HEK293 (cell line): ENCODE results near the gene FRMD4B.

Experiments used
- BCL11B ChIP-seq: fragments of 450-650 bp; formaldehyde crosslinking; IDR thresholded peaks from 2 replicates; pipeline ENCODE4 v1.5.1; 2016; ENCODE audit warnings: low read depth, missing biosample characterization, missing genetic modification characterization
- GLI2 ChIP-seq: fragments of 450-650 bp; formaldehyde crosslinking; IDR thresholded peaks from 2 replicates; pipeline ENCODE4; 2017; ENCODE audit warnings: missing biosample characterization, missing genetic modification characterization, low read depth, borderline replicate concordance
- GLI4 ChIP-seq: fragments of 450-650 bp; formaldehyde crosslinking; IDR thresholded peaks from 2 replicates; pipeline ENCODE4 v1.5.1; 2016; ENCODE audit warnings: missing biosample characterization, missing genetic modification characterization
- KLF16 ChIP-seq: fragments of 450-650 bp; formaldehyde crosslinking; IDR thresholded peaks from 2 replicates; pipeline ENCODE4 v1.5.1; 2017; ENCODE audit warnings: missing biosample characterization, missing genetic modification characterization
- KLF7 ChIP-seq: fragments of 450-650 bp; formaldehyde crosslinking; IDR thresholded peaks from 2 replicates; pipeline ENCODE4 v1.5.1; 2016; ENCODE audit warnings: missing biosample characterization, missing genetic modification characterization, borderline replicate concordance
- MEIS1 ChIP-seq: sonication (generic); formaldehyde crosslinking; IDR thresholded peaks from 2 replicates; pipeline ENCODE4 v1.8.1; 2022; ENCODE audit warnings: missing genetic modification reagents, mild to moderate bottlenecking, borderline replicate concordance
- YY2 ChIP-seq: fragments of 450-650 bp; formaldehyde crosslinking; IDR thresholded peaks from 2 replicates; pipeline ENCODE4 v1.5.1; 2016; ENCODE audit warnings: missing biosample characterization, missing genetic modification characterization
- ZBTB1 ChIP-seq: fragments of 450-650 bp; formaldehyde crosslinking; IDR thresholded peaks from 2 replicates; pipeline ENCODE4 v1.5.1; 2016; ENCODE audit warnings: missing biosample characterization, missing genetic modification characterization
- ZBTB48 ChIP-seq: fragments of 450-650 bp; formaldehyde crosslinking; IDR thresholded peaks from 2 replicates; pipeline ENCODE4 v1.5.1; 2016; ENCODE audit warnings: missing biosample characterization, missing genetic modification characterization
- ZNF132 ChIP-seq: fragments of 450-650 bp; formaldehyde crosslinking; IDR thresholded peaks from 2 replicates; pipeline ENCODE4 v1.5.1; 2017; ENCODE audit warnings: missing biosample characterization, missing genetic modification characterization, borderline replicate concordance
- ZNF140 ChIP-seq: fragments of 450-650 bp; formaldehyde crosslinking; IDR thresholded peaks from 2 replicates; pipeline ENCODE4 v1.5.1; 2016; ENCODE audit warnings: missing biosample characterization, missing genetic modification characterization
- ZNF221 ChIP-seq: fragments of 450-650 bp; formaldehyde crosslinking; IDR thresholded peaks from 2 replicates; pipeline ENCODE4 v1.5.1; 2017; ENCODE audit warnings: missing biosample characterization, missing genetic modification characterization, borderline replicate concordance
- ZNF274 ChIP-seq, 2 experiments: fragments of 200-500 bp in 1 of 2; fragments of 450-650 bp in 1 of 2; sonication (Bioruptor generic) in 1 of 2; formaldehyde crosslinking in 1 of 2; IDR thresholded peaks; 2 replicates each; pipeline versions ENCODE4 v1.5.1 to v1.6.1; 2014 to 2016; ENCODE audit warnings: borderline replicate concordance in 1 of 2, inconsistent platforms in 1 of 2, low read length in 1 of 2, missing biosample characterization in 1 of 2, missing genetic modification characterization in 1 of 2
- ZNF366 ChIP-seq: fragments of 450-650 bp; formaldehyde crosslinking; conservative IDR thresholded peaks from 2 replicates; pipeline ENCODE4 v1.5.1; 2016; ENCODE audit warnings: missing biosample characterization, missing genetic modification characterization
- ZNF37A ChIP-seq: fragments of 450-650 bp; IDR thresholded peaks from 2 replicates; pipeline ENCODE4 v1.5.1; 2018; ENCODE audit warnings: missing biosample characterization, missing genetic modification characterization
- ZNF558 ChIP-seq: fragments of 450-650 bp; formaldehyde crosslinking; IDR thresholded peaks from 2 replicates; pipeline ENCODE4 v1.5.1; 2016; ENCODE audit warnings: missing biosample characterization, missing genetic modification characterization
- ZNF623 ChIP-seq: fragments of 450-650 bp; formaldehyde crosslinking; IDR thresholded peaks from 2 replicates; pipeline ENCODE4 v1.5.1; 2016; ENCODE audit warnings: missing biosample characterization, missing genetic modification characterization
- ZNF76 ChIP-seq: fragments of 450-650 bp; formaldehyde crosslinking; IDR thresholded peaks from 2 replicates; pipeline ENCODE4; 2016; ENCODE audit warnings: low read depth, missing biosample characterization, missing genetic modification characterization, borderline replicate concordance
- TF ChIP-seq, protein P1 (sequence below): fragments of 450-650 bp; formaldehyde crosslinking; IDR thresholded peaks from 2 replicates; pipeline ENCODE4 v1.5.1; 2016; ENCODE audit warnings: missing biosample characterization, missing genetic modification characterization, borderline replicate concordance
- TF ChIP-seq, protein P2 (sequence below): fragments of 450-650 bp; formaldehyde crosslinking; IDR thresholded peaks from 2 replicates; pipeline ENCODE4 v1.5.1; 2016; ENCODE audit warnings: missing biosample characterization, missing genetic modification characterization
- TF ChIP-seq, protein P3 (sequence below): fragments of 450-650 bp; formaldehyde crosslinking; IDR thresholded peaks from 2 replicates; pipeline ENCODE4 v1.5.1; 2016; ENCODE audit warnings: missing biosample characterization, missing genetic modification characterization, low read depth
- TF ChIP-seq, protein P4 (sequence below): fragments of 450-650 bp; formaldehyde crosslinking; IDR thresholded peaks from 2 replicates; pipeline ENCODE4 v1.5.1; 2016; ENCODE audit warnings: missing biosample characterization, missing genetic modification characterization
- TF ChIP-seq, protein P5 (sequence below): fragments of 450-650 bp; formaldehyde crosslinking; IDR thresholded peaks from 2 replicates; pipeline ENCODE4 v1.5.1; 2016; ENCODE audit warnings: missing biosample characterization, missing genetic modification characterization
- TF ChIP-seq, protein P6 (sequence below): fragments of 450-650 bp; formaldehyde crosslinking; IDR thresholded peaks from 2 replicates; pipeline ENCODE4 v1.5.1; 2016; ENCODE audit warnings: missing biosample characterization, missing genetic modification characterization

Gene FRMD4B

DNA sequence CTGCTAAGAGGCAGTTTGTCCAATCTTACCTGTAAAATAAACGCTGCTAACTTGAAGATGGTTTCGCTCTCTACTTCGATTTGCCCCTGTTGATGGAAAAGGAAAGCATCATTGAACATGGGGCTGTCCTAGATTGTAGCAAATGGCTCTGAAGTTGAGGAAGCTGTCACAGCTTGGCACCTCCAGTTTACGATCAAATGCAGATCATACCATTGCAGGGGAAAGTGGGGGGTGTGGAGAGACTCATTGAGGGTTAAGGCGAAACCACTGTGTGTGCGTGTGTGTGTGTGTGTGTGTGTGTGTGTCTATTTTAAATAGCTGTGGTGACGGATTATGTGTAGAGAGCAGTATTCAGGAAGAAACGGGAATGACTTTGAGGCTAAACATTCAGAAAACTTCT lies 135.9 kb downstream of the FRMD4B start (continued):
- TF ChIP-seq, protein P1, sequence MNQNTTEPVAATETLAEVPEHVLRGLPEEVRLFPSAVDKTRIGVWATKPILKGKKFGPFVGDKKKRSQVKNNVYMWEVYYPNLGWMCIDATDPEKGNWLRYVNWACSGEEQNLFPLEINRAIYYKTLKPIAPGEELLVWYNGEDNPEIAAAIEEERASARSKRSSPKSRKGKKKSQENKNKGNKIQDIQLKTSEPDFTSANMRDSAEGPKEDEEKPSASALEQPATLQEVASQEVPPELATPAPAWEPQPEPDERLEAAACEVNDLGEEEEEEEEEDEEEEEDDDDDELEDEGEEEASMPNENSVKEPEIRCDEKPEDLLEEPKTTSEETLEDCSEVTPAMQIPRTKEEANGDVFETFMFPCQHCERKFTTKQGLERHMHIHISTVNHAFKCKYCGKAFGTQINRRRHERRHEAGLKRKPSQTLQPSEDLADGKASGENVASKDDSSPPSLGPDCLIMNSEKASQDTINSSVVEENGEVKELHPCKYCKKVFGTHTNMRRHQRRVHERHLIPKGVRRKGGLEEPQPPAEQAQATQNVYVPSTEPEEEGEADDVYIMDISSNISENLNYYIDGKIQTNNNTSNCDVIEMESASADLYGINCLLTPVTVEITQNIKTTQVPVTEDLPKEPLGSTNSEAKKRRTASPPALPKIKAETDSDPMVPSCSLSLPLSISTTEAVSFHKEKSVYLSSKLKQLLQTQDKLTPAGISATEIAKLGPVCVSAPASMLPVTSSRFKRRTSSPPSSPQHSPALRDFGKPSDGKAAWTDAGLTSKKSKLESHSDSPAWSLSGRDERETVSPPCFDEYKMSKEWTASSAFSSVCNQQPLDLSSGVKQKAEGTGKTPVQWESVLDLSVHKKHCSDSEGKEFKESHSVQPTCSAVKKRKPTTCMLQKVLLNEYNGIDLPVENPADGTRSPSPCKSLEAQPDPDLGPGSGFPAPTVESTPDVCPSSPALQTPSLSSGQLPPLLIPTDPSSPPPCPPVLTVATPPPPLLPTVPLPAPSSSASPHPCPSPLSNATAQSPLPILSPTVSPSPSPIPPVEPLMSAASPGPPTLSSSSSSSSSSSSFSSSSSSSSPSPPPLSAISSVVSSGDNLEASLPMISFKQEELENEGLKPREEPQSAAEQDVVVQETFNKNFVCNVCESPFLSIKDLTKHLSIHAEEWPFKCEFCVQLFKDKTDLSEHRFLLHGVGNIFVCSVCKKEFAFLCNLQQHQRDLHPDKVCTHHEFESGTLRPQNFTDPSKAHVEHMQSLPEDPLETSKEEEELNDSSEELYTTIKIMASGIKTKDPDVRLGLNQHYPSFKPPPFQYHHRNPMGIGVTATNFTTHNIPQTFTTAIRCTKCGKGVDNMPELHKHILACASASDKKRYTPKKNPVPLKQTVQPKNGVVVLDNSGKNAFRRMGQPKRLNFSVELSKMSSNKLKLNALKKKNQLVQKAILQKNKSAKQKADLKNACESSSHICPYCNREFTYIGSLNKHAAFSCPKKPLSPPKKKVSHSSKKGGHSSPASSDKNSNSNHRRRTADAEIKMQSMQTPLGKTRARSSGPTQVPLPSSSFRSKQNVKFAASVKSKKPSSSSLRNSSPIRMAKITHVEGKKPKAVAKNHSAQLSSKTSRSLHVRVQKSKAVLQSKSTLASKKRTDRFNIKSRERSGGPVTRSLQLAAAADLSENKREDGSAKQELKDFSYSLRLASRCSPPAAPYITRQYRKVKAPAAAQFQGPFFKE (tag by site-specific recombination), result no peak
- TF ChIP-seq ZNF274 (IDR thresholded peaks at IDR 0.05; ENCODE audit: low read length), result no peak
- TF ChIP-seq ZNF274 (tag by site-specific recombination; IDR thresholded peaks at IDR 0.05; ENCODE audit: borderline replicate concordance), result no peak
- TF ChIP-seq ZNF623 (tag by site-specific recombination), result no peak
- 0 out of 2 replicates have a peak, but pooled peaks have one; percentile 62 for TF ChIP-seq KLF16 (tag by site-specific recombination)
- TF ChIP-seq, protein P2, sequence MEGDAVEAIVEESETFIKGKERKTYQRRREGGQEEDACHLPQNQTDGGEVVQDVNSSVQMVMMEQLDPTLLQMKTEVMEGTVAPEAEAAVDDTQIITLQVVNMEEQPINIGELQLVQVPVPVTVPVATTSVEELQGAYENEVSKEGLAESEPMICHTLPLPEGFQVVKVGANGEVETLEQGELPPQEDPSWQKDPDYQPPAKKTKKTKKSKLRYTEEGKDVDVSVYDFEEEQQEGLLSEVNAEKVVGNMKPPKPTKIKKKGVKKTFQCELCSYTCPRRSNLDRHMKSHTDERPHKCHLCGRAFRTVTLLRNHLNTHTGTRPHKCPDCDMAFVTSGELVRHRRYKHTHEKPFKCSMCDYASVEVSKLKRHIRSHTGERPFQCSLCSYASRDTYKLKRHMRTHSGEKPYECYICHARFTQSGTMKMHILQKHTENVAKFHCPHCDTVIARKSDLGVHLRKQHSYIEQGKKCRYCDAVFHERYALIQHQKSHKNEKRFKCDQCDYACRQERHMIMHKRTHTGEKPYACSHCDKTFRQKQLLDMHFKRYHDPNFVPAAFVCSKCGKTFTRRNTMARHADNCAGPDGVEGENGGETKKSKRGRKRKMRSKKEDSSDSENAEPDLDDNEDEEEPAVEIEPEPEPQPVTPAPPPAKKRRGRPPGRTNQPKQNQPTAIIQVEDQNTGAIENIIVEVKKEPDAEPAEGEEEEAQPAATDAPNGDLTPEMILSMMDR (tag by site-specific recombination), result no peak
- TF ChIP-seq, protein P3, sequence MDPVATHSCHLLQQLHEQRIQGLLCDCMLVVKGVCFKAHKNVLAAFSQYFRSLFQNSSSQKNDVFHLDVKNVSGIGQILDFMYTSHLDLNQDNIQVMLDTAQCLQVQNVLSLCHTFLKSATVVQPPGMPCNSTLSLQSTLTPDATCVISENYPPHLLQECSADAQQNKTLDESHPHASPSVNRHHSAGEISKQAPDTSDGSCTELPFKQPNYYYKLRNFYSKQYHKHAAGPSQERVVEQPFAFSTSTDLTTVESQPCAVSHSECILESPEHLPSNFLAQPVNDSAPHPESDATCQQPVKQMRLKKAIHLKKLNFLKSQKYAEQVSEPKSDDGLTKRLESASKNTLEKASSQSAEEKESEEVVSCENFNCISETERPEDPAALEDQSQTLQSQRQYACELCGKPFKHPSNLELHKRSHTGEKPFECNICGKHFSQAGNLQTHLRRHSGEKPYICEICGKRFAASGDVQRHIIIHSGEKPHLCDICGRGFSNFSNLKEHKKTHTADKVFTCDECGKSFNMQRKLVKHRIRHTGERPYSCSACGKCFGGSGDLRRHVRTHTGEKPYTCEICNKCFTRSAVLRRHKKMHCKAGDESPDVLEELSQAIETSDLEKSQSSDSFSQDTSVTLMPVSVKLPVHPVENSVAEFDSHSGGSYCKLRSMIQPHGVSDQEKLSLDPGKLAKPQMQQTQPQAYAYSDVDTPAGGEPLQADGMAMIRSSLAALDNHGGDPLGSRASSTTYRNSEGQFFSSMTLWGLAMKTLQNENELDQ, result no peak
- TF ChIP-seq ZNF37A (tag by site-specific recombination), result no peak
- peak; percentile 74 for TF ChIP-seq ZNF366
- no peak for TF ChIP-seq ZNF140
- peak; percentile 75; the same call in 1 of the 2 replicates for TF ChIP-seq KLF7 (tag by site-specific recombination)
- peak; percentile 48; the same call in 1 of the 2 replicates for TF ChIP-seq ZBTB1 (tag by site-specific recombination)
- TF ChIP-seq ZNF558 (tag by site-specific recombination), result no peak
- TF ChIP-seq, protein P4, sequence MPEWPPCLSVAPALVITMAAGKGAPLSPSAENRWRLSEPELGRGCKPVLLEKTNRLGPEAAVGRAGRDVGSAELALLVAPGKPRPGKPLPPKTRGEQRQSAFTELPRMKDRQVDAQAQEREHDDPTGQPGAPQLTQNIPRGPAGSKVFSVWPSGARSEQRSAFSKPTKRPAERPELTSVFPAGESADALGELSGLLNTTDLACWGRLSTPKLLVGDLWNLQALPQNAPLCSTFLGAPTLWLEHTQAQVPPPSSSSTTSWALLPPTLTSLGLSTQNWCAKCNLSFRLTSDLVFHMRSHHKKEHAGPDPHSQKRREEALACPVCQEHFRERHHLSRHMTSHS (tag by site-specific recombination), result no peak
- no peak for TF ChIP-seq ZNF132 (tag by site-specific recombination)
- no peak for TF ChIP-seq GLI2
- TF ChIP-seq, protein P5, sequence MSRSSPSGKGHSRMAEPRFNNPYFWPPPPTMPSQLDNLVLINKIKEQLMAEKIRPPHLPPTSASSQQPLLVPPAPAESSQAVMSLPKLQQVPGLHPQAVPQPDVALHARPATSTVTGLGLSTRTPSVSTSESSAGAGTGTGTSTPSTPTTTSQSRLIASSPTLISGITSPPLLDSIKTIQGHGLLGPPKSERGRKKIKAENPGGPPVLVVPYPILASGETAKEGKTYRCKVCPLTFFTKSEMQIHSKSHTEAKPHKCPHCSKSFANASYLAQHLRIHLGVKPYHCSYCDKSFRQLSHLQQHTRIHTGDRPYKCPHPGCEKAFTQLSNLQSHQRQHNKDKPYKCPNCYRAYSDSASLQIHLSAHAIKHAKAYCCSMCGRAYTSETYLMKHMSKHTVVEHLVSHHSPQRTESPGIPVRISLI, result no peak
- no peak for TF ChIP-seq YY2 (tag by site-specific recombination)
- TF ChIP-seq, protein P6, sequence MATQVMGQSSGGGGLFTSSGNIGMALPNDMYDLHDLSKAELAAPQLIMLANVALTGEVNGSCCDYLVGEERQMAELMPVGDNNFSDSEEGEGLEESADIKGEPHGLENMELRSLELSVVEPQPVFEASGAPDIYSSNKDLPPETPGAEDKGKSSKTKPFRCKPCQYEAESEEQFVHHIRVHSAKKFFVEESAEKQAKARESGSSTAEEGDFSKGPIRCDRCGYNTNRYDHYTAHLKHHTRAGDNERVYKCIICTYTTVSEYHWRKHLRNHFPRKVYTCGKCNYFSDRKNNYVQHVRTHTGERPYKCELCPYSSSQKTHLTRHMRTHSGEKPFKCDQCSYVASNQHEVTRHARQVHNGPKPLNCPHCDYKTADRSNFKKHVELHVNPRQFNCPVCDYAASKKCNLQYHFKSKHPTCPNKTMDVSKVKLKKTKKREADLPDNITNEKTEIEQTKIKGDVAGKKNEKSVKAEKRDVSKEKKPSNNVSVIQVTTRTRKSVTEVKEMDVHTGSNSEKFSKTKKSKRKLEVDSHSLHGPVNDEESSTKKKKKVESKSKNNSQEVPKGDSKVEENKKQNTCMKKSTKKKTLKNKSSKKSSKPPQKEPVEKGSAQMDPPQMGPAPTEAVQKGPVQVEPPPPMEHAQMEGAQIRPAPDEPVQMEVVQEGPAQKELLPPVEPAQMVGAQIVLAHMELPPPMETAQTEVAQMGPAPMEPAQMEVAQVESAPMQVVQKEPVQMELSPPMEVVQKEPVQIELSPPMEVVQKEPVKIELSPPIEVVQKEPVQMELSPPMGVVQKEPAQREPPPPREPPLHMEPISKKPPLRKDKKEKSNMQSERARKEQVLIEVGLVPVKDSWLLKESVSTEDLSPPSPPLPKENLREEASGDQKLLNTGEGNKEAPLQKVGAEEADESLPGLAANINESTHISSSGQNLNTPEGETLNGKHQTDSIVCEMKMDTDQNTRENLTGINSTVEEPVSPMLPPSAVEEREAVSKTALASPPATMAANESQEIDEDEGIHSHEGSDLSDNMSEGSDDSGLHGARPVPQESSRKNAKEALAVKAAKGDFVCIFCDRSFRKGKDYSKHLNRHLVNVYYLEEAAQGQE, result peak; percentile 63; the same call in 1 of the 2 replicates
- no peak for TF ChIP-seq ZNF221 (tag by site-specific recombination)
- peak; percentile 98 for TF ChIP-seq GLI4
- no peak for TF ChIP-seq MEIS1 (CRISPR knock-in tag)
- 0 out of 2 replicates have a peak, but pooled peaks have one; percentile 45 for TF ChIP-seq BCL11B (tag by site-specific recombination)
- peak; percentile 84 for TF ChIP-seq ZBTB48
- peak; percentile 56; the same call in 1 of the 2 replicates for TF ChIP-seq ZNF76 (tag by site-specific recombination)
